ENCODE data around the gene MAVS. TPM values are rescaled to one million over a fixed set of nuclear protein-coding genes. Genes with fewer than 3 reads are reported as not detected.

MAVS gene
- total and polyA plus RNA-seq, 9 of the 15 experiments (the other 6 are each of a cell fraction or from before 2014, with no cell fraction given) = 1.6 to 22.0 (median 11.3) TPM

- WGBS (ENCODE audit: insufficient coverage, low coverage, missing lambda C conversion rate) = under 1% methylated on average over 66 of the region's 96 CpGs
- Histone ChIP-seq H3K79me2 (ENCODE audit: control insufficient read depth, insufficient read depth, low read length) (peaks cover 13% of the 10 kb centered on the region; the same call in 1 of the 3 replicates), H3K4me1 (replicated peaks in 1 of 2; ENCODE audit: control insufficient read depth in 2 of 2, insufficient read depth in 2 of 2, low read length in 2 of 2) (peaks cover 18 to 29% of the 10 kb centered on the region in 2 experiments), H4K20me1 (replicated peaks; ENCODE audit: control insufficient read depth, insufficient read depth, low read length) (no peaks in the 10 kb centered on the region), H2AFZ (ENCODE audit: low read depth, low read length) (peak within 1 kb of the TSS; percentile 98), H3K4me3 (peak within 1 kb of the TSS; percentile 82), H3K9ac (ENCODE audit: insufficient read depth in 1 of 2, low read depth in 2 of 2, low read length in 2 of 2) (peak within 1 kb of the TSS; percentile 98), H3K4me2 (ENCODE audit: insufficient read depth, low read length) (peak within 1 kb of the TSS; percentile 90), H3K36me3 (ENCODE audit: control insufficient read depth, insufficient read depth, low read length) (peaks cover 22% of the 10 kb centered on the region; the same call in 2 of the 3 replicates), H3K9me1 (ENCODE audit: control insufficient read depth, insufficient read depth, low read length) (no peaks in the 10 kb centered on the region), H3K27me3 (ENCODE audit: control insufficient read depth in 2 of 2, insufficient read depth in 2 of 2, low read length in 2 of 2) (no peaks in the 10 kb centered on the region), H3K27ac (ENCODE audit: extremely low read depth, low read depth, low read length) (peak within 1 kb of the TSS; percentile 100), H3K9me3 (replicated peaks; ENCODE audit: control insufficient read depth, insufficient read depth, low read depth, low read length) (no peaks in the 10 kb centered on the region)
- in situ Hi-C loops (cut with MboI) = no loop called here
- ChIA-PET CTCF (ENCODE audit: low intra/inter-chr PET ratio) (interaction anchor here (0.6 to 1.9 kb wide), 3 partner anchors 33 to 191 kb away, joined by 3 to 12 read pairs (median 3); partner anchors contain the start of gene CENPB), POLR2A (interaction anchor here (0.6 to 2.4 kb wide), 11 partner anchors 11 to 65 kb away, joined by 3 to 13 read pairs (median 3); partner anchors contain the start of gene SPEF1)
- ATAC-seq = peak; percentile 89
- DNase-seq (ENCODE audit: extremely low read depth in 1 of 4, low spot score in 3 of 4) = peak; percentile 81 to 94 (median 84)
- FAIRE-seq = peak; percentile 91
- TSS peak; percentile 55 for BruUV-seq (replicated peaks)
- intact Hi-C loops (cut with micrococcal nuclease) = loop anchor here (2.0 kb wide), 2 partner anchors 27 to 33 kb away; partner anchors contain the start of genes CENPB and MAVS
- TF ChIP-seq PHTF2 (CRISPR knock-in tag; IDR thresholded peaks at IDR 0.05) = no peak
- peak; percentile 87 for TF ChIP-seq ARID4B (CRISPR knock-in tag; IDR thresholded peaks at IDR 0.05)
- peak; percentile 97 for TF ChIP-seq CTBP1 (IDR thresholded peaks at IDR 0.05; ENCODE audit: borderline replicate concordance)
- no peak for TF ChIP-seq HDGF (IDR thresholded peaks at IDR 0.05)
- peak; percentile 84 for TF ChIP-seq DEAF1 (CRISPR knock-in tag; IDR thresholded peaks at IDR 0.05)
- no peak; the same call in 1 of the 2 replicates for TF ChIP-seq THAP12 (CRISPR knock-in tag; IDR thresholded peaks at IDR 0.05)
- TF ChIP-seq ZNF445 (CRISPR knock-in tag; IDR thresholded peaks at IDR 0.05; ENCODE audit: low read depth) = no peak
- no peak for TF ChIP-seq ZNF696 (CRISPR knock-in tag; conservative IDR thresholded peaks at IDR 0.05)
- no peak for TF ChIP-seq SRSF3 (IDR thresholded peaks at IDR 0.05; ENCODE audit: insufficient read depth, low read length)
- TF ChIP-seq ZNF121 (CRISPR knock-in tag; conservative IDR thresholded peaks at IDR 0.05) = no peak
- TF ChIP-seq WHSC1 (IDR thresholded peaks at IDR 0.05; ENCODE audit: low read length) = no peak
- TF ChIP-seq MTA3 (IDR thresholded peaks at IDR 0.05; ENCODE audit: borderline replicate concordance) = peak; percentile 72; the same call in 1 of the 2 replicates
- no peak for TF ChIP-seq MCM3 (IDR thresholded peaks at IDR 0.05)
- no peak for TF ChIP-seq PHB2 (IDR thresholded peaks at IDR 0.05; ENCODE audit: low read depth)
Measured at GRCh38 chr20:3820048-3820900, 26.4 kb upstream of the MAVS start, which contains the start of gene AP5S1. TSS of gene AP5S1 (plus strand) at chr20:3820547. CDS start at chr20:3822118, 1,571 bp downstream.
